GM23338 (cell line): ENCODE data around the gene SORCS2. TPM values are rescaled to one million over a fixed set of nuclear protein-coding genes. Genes with fewer than 3 reads are reported as not detected.

Experiments
- CREB1 ChIP-seq: fragments of 250-450 bp; sonication (Bioruptor Pico); IDR thresholded peaks from 2 replicates; pipeline ENCODE4 v1.5.0; 2020; ENCODE audit warnings: low read depth, mild to moderate bottlenecking, moderate library complexity
- CTCF ChIP-seq, 2 experiments: fragments of 200-600 bp in 1 of 2; sonication (generic) in 1 of 2; conservative IDR thresholded peaks; 2 replicates each; pipeline versions ENCODE4 v1.5.1 to v1.6.1; 2016 to 2017; ENCODE audit warnings: antibody characterized with exemption in 2 of 2, low read depth in 2 of 2, mild to moderate bottlenecking in 2 of 2, moderate library complexity in 1 of 2
- ETS1 ChIP-seq: IDR thresholded peaks from 2 replicates; pipeline ENCODE4 v1.6.1; 2016; ENCODE audit warnings: antibody characterized with exemption
- EZH2 ChIP-seq: fragments of 200-600 bp; sonication (generic); IDR thresholded peaks from one replicate; pipeline ENCODE4 v1.8.0; 2017; ENCODE audit warnings: antibody characterized with exemption, mild to moderate bottlenecking, low read depth; ENCODE audit not compliant: unreplicated experiment
- EZH2phosphoT487 ChIP-seq: fragments of 200-600 bp; sonication (generic); IDR thresholded peaks from one replicate; pipeline ENCODE4 v1.8.1; 2018; ENCODE audit warnings: antibody characterized with exemption; ENCODE audit not compliant: unreplicated experiment
- JUNB ChIP-seq: IDR thresholded peaks from one replicate; pipeline ENCODE4 v1.6.1; 2016; ENCODE audit warnings: antibody characterized with exemption; ENCODE audit not compliant: unreplicated experiment
- NANOG ChIP-seq: IDR thresholded peaks from 2 replicates; pipeline ENCODE4 v1.6.1; 2016; ENCODE audit warnings: antibody characterized with exemption, borderline replicate concordance
- POLR2AphosphoS5 ChIP-seq: IDR thresholded peaks from 2 replicates; pipeline ENCODE4 v1.6.1; 2016; ENCODE audit warnings: antibody characterized with exemption, low read depth
- STAT1 ChIP-seq: IDR thresholded peaks from one replicate; pipeline ENCODE4 v1.6.1; 2016; ENCODE audit warnings: antibody characterized with exemption; ENCODE audit not compliant: unreplicated experiment
- ZNF114 ChIP-seq: fragments of 250-450 bp; sonication (Bioruptor Pico); IDR thresholded peaks from 2 replicates; pipeline ENCODE4 v1.5.0; 2020; ENCODE audit warnings: mild to moderate bottlenecking, moderate library complexity
- ZNF331 ChIP-seq: fragments of 250-450 bp; sonication (Bioruptor Pico); IDR thresholded peaks from 2 replicates; pipeline ENCODE4 v1.5.0; 2020; ENCODE audit warnings: low read depth, mild to moderate bottlenecking, moderate library complexity
- ZNF462 ChIP-seq: fragments of 250-450 bp; sonication (Bioruptor Pico); IDR thresholded peaks from 2 replicates; pipeline ENCODE4 v1.5.0; 2020; ENCODE audit warnings: mild to moderate bottlenecking, moderate library complexity
- polyA plus RNA-seq: library from polyadenylated mRNA; unstranded; fragments of >200 nt; fragmentation: Nextera tagmentation; extraction: Ambion mirVana; gene quantifications from 2 replicates; pipeline ENCODE4 v1.2.1, GENCODE V29; 2016
- total RNA-seq: library from RNA; depleted of rRNA; stranded (reverse); fragments of >200 nt; shearing (Covaris generic); gene quantifications from 2 replicates; pipeline ENCODE4 v1.2.3, GENCODE V29; 2014

The SORCS2 gene
- total and polyA plus RNA-seq, 2 experiments from 2014 or later, result 0.47 to 2.4 TPM

- TF ChIP-seq ZNF462 (CRISPR knock-in tag) (no peak), NANOG (no peak), ETS1 (no peak), EZH2phosphoT487 (no peak), ZNF114 (CRISPR knock-in tag) (no peak), ZNF331 (CRISPR knock-in tag) (no peak), CTCF (conservative IDR thresholded peaks at IDR 0.05; ENCODE audit: low read depth in 2 of 2) (no peak), POLR2AphosphoS5 (no peak), CREB1 (no peak), JUNB (no peak), EZH2 (no peak), STAT1 (no peak)
These were observed 539.9 kb downstream of the SORCS2 start (continued) for GRCh38 chr4:7732263-7732662.
